GM20000 (cell line): ENCODE data around the gene HELZ.

Source experiments
- DNase-seq: peaks from one replicate; pipeline ENCODE4 v3.0.0; 2012; ENCODE audit warnings: low spot score
- CTCF ChIP-seq: IDR thresholded peaks from 2 replicates; pipeline ENCODE4 v1.5.1; 2012; ENCODE audit warnings: mild to moderate bottlenecking, control low read depth; ENCODE audit errors: extremely low read depth, missing control alignments

HELZ gene

DNA sequence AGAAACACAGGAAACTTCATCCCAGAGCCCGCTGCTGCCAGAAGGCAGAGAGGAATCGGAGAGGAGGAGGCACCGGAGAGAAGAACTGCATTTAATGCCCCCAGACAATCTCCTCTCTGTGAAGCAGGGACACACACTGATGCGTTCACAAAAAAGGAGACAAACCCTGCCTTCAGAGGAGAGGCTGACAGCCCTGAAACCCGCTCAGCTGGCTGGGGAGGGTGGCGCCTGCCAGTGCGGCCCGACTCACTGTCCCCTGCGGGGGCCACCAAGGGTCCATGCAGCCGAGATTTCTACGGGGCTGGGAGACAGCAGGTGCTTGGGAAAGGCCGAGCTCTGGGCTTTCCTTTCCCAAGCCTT lies 222.6 kb downstream of the HELZ start:
- TF ChIP-seq CTCF, result no peak
- no peak for DNase-seq

DNA sequence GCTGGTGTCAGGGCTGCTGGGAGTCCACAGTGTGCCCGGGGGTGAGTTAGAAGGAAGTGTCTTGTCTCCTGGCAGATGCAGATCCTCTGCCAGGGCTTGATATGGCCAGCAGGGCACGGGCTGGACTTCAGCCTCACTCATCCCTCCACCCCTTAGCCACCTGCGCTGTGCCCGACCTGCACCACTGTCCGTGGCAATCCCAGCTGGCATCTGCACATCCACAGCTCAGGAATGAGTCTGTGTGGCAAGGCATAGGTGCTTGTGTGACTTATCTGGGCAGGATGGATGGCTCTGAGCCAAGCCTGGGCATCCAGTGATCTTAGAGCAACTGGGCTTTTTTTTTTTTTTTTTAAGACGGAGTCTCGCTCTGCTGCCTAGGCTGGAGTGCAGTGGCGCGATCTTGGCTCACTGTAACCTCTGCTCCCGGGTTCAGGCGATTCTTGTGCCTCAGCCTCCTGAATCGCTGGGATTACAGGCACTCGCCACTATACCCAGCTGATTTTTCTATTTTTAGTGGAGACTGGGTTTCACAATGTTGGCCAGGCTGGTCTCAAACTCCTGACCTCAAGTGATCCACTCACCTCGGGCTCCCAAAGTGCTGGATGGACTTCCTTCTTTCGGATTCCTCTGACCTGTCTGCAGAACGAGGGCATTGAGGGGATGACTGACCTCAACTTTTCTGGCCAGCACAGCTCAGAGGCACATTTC lies 223.1 kb downstream of the HELZ start:
- TF ChIP-seq CTCF, result no peak

DNA sequence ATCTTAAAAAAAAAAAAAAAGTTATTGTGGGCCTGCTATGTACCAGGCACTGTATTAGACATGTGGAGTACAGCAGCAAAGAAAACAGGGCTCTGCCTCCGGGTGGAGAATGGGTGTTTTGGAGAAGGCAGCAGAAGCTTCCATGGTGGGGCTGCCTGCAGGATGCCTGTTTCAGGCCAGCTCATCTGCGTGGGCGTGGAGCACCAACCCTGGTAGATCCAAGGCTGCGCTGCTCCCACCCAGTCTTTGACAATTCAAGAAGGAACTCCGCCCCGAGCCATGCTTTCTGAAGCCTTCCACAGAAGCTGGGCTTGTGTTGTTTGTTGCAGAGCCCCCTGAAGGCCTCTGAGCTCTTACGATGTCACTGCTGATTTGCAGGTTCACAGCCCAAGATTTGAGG lies 223.8 kb downstream of the HELZ start:
- TF ChIP-seq CTCF, result no peak
- DNase-seq, result no peak

More for the DNA sequence above, 223.1 kb downstream of the HELZ start:
- DNase-seq, result no peak
